ENCODE measurements around the gene NFATC1.

GRCh38 chr18:79517341-79517740 lies 121.6 kb downstream of the NFATC1 start:
- TF ChIP-seq EZH2phosphoT487 (IDR thresholded peaks at IDR 0.05; ENCODE audit: borderline replicate concordance, low read length): no peak
- TF ChIP-seq CTCF (IDR thresholded peaks at IDR 0.05; ENCODE audit: low read depth, low read length, poor library complexity, severe bottlenecking): no peak
